IPS DF 4.7 (cell line): ENCODE results near the gene SSMEM1.
"Not testable (repeated sequence)": the region's sequence is repeated elsewhere in the genome, so short reads cannot be mapped to it uniquely, and the experiment has no call there.

ENCODE experiments used
- DNase-seq: peaks from one replicate; pipeline ENCODE4 v3.0.0-alpha.2; 2013; ENCODE audit warnings: low spot score; ENCODE audit errors: extremely low read depth

SSMEM1 gene

DNA sequence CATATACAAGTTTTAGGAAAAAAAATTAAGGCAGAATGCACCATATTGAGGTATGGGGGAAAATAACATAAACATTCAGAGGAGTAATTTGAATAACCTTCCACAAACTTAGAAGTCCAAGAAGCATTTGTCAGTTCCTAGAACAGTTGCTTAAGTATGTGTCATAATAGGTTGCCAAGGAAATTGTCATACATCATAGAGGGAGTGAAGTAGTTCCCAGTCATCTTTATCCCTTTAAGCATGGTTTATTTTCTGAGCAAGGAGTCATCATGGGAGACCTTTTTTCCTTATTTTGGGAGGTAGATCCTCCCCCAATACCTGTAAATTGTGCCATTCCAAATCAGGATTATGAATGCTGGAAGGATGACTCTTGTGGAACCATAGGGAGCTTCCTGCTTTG is at the start of gene SSMEM1:
TSS of gene SSMEM1 (plus strand) at position 219 of the 400 bp plus-strand sequence. CDS start at position 270, 51 bp downstream.
- DNase-seq: no peak

DNA sequence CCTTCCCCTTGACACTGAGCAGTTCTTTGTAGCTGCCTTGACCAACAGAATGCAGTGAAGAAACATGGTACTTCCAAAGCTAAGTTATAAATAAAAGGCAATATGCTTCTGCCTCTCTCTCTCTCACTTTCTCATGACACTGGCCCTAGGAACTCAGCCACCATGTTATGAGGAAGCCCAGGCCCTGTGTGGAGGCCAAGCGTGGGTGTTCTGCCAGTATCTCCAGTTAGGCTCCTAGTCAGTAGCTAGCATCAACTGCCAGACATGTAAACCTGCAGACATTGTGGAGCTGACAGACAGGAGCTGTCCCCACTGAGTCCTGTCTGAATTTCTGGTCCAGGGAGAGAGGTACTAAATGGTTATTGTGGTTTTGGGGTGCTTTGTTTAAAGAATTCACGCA is 47.6 kb upstream of the SSMEM1 start:
- DNase-seq: no peak

DNA sequence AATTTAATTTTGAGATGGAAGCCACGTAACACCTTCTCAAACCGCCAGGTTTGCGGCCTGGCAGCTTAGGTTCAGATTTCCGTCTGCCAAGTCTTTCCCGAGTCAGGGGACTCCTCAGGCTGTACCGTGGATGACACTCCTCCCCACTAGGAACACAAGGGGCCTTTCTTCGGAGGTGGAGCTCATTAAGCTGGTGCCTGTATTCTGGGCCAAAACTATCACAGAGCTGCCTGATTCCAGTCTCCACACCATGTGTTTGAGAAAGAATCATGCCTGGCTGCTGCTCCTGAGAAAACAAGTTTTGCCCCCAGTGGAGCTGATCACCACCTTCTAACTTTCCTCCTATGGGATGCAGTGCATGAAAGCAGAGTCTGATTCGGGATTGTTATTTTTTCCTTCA is 47.2 kb upstream of the SSMEM1 start:
- no peak for DNase-seq

GRCh38 chr7:130162196-130162595 is 45.5 kb upstream of the SSMEM1 start:
- DNase-seq: no peak

- DNase-seq: no peak
These were observed 33.3 kb upstream of the SSMEM1 start for GRCh38 chr7:130174237-130174959.

GRCh38 chr7:130178251-130178650 is 29.4 kb upstream of the SSMEM1 start:
- no peak for DNase-seq

DNA sequence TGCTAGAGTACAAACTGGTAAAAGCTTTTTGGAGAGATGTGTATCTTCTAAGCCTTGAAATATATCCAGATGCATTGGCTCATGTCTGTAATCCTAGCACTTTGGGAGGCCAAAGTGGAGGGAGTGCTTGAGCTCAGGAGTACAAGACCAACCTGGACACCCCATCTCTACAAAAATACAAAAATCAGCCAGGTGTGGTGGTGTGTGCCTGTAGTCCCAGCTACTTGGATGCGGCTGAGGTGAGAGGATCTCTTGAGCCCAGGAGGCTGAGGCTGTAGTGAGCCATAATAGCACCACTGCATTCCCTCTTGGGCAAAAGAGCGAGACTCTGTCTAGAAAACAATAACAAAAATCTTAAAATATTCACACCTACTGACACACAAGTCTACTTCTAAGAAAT is 28.0 kb upstream of the SSMEM1 start:
- no peak for DNase-seq

DNA sequence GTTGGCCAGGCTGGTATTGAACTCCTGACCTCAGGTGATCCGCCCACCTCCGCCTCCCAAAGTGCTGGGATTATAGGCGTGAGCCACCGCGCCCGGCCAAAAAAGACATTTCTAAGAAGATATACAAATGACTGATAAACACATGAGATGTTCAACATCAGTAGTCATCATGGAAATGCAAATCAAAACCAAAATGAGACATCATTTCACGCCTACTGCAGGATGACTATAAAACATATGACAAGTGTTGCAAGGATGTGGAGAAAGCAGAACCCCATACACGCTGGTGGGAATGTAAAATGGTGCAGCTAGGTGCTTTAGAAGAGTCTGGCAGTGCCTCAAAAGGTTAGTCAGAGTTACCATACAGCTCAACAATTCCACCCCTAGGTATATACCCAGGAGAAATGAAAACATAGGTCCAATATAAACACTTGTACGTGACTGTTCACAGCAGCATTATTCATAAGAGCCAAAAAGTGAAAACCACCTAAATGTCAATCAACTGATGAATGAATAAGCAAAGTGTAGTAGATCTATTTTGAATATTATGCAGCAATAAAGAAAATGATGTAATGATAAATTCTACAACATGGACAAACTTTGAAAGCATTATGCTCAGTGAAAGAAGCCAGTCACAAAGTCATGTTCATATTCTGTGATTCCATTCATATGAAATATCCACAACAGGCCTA is 26.9 kb upstream of the SSMEM1 start:
- no peak for DNase-seq

DNA sequence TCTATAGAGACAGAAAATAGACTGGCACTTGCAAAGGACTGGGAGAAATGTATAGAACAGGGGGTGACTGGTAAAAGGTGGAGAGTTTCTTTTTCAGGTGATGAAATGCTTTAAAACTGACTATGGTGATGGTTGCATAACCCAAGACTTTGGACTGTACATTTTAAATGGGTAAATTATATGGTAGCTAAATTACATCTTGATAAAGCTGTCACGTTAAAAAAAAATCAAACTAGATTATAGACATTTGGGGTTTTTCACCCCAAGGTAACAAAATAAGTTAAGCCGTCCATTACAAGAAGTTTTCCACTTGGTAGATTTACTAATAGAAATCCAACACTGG is 26.4 kb upstream of the SSMEM1 start:
- no peak for DNase-seq

DNA sequence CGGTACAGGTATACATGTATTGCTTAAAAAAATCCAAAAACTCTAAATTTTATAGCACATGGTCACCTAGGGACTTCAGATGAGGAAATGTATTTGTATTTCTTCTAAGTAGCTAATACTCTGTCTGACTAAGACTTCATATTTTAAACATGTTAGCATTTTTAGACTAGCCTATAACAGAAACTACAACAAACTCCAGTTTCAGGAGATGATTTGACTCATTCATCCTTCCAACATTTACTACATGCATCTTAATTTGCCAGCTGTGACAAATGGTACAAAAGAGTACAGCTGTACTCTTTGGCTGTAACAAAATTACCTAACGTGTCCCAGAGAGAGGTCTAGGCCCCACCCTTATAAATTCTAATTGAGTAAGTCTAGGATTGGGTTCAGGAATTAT is 24.7 kb upstream of the SSMEM1 start:
- DNase-seq: no peak

DNA sequence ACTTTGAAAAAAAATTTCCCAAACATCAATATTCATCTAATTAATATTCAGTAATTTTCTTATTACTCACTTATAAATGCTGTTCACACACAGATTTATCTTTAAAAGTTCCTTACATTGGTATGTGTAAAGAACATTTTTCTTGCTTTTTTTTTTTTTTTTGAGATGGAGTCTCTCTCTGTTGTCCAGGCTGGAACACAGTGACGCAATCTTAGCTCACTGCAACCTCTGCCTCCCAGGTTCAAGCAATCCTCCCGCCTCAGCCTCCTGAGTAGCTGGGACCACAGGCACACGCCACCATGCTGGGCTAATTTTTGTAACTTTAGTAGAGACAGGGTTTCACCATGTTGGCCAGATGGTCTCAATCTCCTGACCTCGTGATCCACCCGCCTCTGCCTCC is 23.3 kb upstream of the SSMEM1 start:
- not testable (repeated sequence) for DNase-seq

- no peak for DNase-seq
These were observed 20.3 kb upstream of the SSMEM1 start for GRCh38 chr7:130187360-130187759.

GRCh38 chr7:130189343-130189742 is 18.3 kb upstream of the SSMEM1 start:
- no peak for DNase-seq

DNA sequence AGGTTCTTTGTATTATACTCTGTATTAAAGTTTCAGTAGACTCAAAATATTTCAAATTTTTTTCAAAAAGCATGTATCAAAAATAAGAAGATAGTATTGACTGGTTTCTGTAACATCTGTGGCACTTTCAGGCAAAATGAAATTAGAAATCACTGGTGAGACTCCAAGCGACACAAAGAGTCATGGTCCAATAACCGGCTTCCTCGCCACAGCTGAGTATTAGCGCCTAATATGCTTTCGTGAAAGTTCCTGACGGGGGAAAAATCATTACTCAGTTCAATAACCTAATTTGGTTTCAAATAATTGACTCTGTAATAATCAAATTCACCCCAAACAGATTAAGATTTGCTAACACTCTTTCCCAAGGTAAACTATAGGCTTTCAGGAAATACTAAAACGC is 15.9 kb upstream of the SSMEM1 start:
- DNase-seq: no peak

GRCh38 chr7:130195396-130195795 is 12.3 kb upstream of the SSMEM1 start:
- DNase-seq: no peak

GRCh38 chr7:130196476-130196875 is 11.2 kb upstream of the SSMEM1 start:
- no peak for DNase-seq

DNA sequence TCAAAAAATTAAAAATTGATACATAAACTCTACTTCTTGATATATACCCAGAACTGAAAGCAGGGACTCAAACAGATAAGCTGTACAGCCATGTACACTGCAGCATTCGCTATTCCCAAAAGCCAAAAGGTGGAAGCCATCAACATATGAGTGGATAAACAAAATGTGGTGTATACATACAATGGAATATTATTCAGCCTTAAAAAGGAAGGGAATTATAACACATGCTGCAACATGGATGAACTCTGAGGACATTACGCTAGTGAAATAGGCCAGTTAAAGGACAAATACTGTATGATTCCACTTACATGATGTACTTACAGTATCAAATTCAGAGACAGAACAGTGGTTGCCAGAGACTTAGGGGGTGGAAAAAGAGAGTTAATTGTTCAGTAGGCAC is 10.6 kb upstream of the SSMEM1 start:
- DNase-seq: no peak

- no peak for DNase-seq
These were observed 5.9 kb upstream of the SSMEM1 start for GRCh38 chr7:130201796-130202195.

DNA sequence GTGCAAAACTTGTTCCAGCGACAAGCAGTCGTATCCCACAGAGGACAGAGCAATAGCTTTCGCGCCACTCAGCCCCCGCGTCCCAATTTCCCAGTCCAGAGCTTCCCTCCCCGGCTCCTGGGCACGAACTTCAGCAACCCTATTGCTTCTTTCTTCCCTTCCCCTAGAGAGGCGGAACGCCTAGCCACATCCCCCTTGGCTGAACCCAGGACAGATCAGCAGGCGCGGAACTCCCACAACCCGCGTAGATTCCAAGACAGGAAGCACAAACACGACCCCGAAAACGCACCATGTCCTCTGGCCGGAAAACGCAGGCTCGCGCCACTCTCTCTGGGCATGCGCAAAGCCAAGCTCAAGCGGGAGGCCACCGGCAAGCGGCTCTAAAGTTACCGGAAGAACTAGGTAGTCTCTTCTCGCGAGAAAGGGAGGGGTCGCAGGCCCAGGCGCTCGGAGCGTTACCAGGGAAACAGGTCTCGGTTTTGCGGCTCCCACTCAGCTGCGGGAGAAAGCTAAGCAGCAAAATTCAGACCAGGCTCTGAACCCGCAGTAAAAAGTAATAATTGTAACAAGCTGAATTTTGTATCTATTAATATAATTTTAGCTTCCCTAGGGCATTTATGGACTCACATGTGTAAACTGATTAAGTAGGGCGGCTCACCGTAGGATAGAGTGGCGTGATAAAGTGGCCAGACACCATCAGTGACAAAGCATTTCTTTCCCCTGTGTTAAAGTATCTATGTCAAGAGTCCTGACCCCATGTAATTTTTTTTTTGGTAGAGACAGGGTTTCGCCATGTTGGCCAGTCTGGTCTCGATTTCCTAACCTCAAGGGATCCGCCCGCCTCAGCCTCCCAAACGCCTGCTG is 2.3 kb upstream of the SSMEM1 start, which contains the start of gene TMEM209:
TSS of gene TMEM209 (minus strand) at position 323 of the 864 bp plus-strand sequence. CDS start at position 292, 31 bp downstream.
- DNase-seq: peak; percentile 95

- DNase-seq: no peak
These were observed 627 bp upstream of the SSMEM1 start for GRCh38 chr7:130207033-130207432.

DNA sequence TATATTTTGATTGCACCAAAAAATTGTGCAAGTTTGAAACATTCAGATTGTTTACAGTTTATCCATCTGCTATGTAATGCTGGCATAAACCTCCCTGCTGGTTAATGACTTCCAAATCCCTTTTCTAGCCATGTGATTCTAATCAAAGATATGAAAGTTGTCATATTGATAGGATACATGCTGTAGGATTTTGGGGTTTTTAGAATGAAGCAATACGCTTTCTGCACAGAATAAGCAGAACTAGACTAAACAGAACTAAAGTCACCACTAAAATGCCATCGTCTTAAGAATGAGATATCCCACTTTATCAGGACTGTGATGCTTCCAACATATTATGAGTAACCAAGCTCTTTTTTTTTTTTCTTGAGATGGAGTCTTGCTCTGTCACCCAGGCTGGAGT is 856 bp downstream of the SSMEM1 start:
- no peak for DNase-seq
